Measurements from ENCODE around the gene SLC12A5.

The SLC12A5 gene

DNA sequence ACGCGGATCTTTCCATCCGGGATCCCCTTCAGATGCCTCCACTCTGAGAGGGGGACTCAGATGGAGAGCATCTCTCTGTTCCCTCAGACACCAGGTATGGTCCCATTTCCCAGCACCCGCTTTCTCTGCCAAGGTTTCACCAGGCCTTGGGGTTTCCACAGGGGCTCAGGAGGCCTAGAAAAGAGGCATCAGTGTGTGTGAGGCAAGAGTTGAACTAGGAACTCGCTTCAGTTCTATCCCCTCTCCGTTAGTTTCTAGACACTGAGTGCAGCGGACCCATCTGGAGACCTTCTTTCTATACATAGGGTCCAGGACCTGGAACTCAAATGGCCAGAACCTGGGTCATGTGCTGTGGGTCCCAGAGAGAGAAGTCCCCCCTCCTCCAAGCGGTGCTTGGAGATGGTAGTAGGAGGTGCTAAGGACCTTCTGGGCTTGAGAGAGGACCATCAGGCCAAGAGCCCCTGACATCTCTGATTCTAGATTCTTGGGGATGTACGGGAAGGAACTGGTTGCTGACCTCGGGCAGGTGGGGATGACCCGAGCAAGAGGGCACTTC is 2.1 kb downstream of the SLC12A5 start:
- DNase-seq (ENCODE audit: low spot score): no peak
- ChIA-PET CTCF (interaction anchor here (0.8 kb wide), 1 partner anchor 892 kb away, joined by 3 read pairs; no protein-coding TSS in a partner anchor), POLR2A (ENCODE audit: low non-redundant PET) (no interaction called here)
- TF ChIP-seq CTCF (conservative IDR thresholded peaks at IDR 0.05; ENCODE audit: low read depth): no peak
- H3K27ac ChIP-seq: no peak overlapping the region

- no peak overlapping the region for H3K27ac ChIP-seq
- POLR2A ChIA-PET (ENCODE audit: low non-redundant PET): no interaction called here
- peak; percentile 41 for DNase-seq (ENCODE audit: low spot score)
- CTCF ChIA-PET: interaction anchor here (0.6 to 2.1 kb wide), 3 partner anchors 9 to 893 kb away, joined by 3 to 12 read pairs (median 3); no protein-coding TSS in a partner anchor
- TF ChIP-seq CTCF (conservative IDR thresholded peaks at IDR 0.05; ENCODE audit: low read depth): no peak
These were observed 2.8 kb downstream of the SLC12A5 start for GRCh38 chr20:46031701-46032254.

GRCh38 chr20:46034039-46034438 is 5.0 kb downstream of the SLC12A5 start:
- POLR2A ChIA-PET (ENCODE audit: low non-redundant PET): no interaction called here
- TF ChIP-seq CTCF (conservative IDR thresholded peaks at IDR 0.05; ENCODE audit: low read depth): no peak
- H3K27ac ChIP-seq: no peak overlapping the region
- CTCF ChIA-PET: interaction anchor here (1.5 kb wide), 1 partner anchor 21 kb away, joined by 3 read pairs; no protein-coding TSS in a partner anchor
- no peak for DNase-seq (ENCODE audit: low spot score)

- no peak for DNase-seq (ENCODE audit: low spot score)
- CTCF ChIA-PET: interaction anchor here (0.7 kb wide), 1 partner anchor 24 kb away, joined by 8 read pairs; no protein-coding TSS in a partner anchor
- no peak overlapping the region for H3K27ac ChIP-seq
- no peak for TF ChIP-seq CTCF (conservative IDR thresholded peaks at IDR 0.05; ENCODE audit: low read depth)
- POLR2A ChIA-PET (ENCODE audit: low non-redundant PET): no interaction called here
These were observed 6.2 kb downstream of the SLC12A5 start for GRCh38 chr20:46035253-46035652.

GRCh38 chr20:46035713-46036112 is 6.7 kb downstream of the SLC12A5 start:
- CTCF ChIA-PET: interaction anchor here (0.6 to 0.7 kb wide), 2 partner anchors 16 to 23 kb away, joined by 3 to 8 read pairs; no protein-coding TSS in a partner anchor
- POLR2A ChIA-PET (ENCODE audit: low non-redundant PET): no interaction called here

DNA sequence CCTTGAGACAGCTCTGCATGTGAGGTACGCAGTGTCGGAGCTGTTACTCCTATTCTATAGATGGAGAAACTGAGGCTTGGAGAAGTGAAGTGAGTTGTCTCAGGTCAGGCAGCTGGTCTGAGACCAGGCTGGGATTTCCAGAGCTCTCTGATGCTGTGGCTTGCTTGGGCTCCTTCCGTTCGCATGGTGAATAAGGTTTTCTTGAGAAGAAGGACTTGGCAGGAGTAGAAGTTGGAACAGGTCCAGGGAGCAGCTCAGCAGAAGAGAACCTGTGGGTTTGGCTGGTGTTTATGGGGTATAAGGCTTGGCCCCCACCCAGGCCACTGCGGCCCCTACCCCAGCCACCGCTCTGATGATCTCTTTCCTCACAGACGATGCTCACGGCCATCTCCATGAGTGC is 7.4 kb downstream of the SLC12A5 start:
- TF ChIP-seq CTCF (conservative IDR thresholded peaks at IDR 0.05; ENCODE audit: low read depth): no peak
- ChIA-PET CTCF (interaction anchor here (0.6 to 0.7 kb wide), 3 partner anchors 16 to 443 kb away, joined by 3 read pairs; no protein-coding TSS in a partner anchor), POLR2A (ENCODE audit: low non-redundant PET) (no interaction called here)
- no peak for DNase-seq (ENCODE audit: low spot score)
- H3K27ac ChIP-seq: no peak overlapping the region

More at GRCh38 chr20:46035713-46036112, 6.7 kb downstream of the SLC12A5 start:
- TF ChIP-seq CTCF (conservative IDR thresholded peaks at IDR 0.05; ENCODE audit: low read depth): no peak
- no peak overlapping the region for H3K27ac ChIP-seq
- no peak for DNase-seq (ENCODE audit: low spot score)

All from RWPE1 (cell line).